ENCODE data around the gene UGT2B17. TPM values are rescaled to one million over a fixed set of nuclear protein-coding genes. Genes with fewer than 3 reads are reported as not detected.
"Not testable (repeated sequence)": the region's sequence is repeated elsewhere in the genome, so short reads cannot be mapped to it uniquely, and the experiment has no call there.

UGT2B17 gene
- total RNA-seq, 2 donors from 2014 or later, result not detected

GRCh38 chr4:68536375-68536774, 39.7 kb downstream of the UGT2B17 start:
- no peak overlapping the region for H3K27ac ChIP-seq
- no peak overlapping the region for H3K4me3 ChIP-seq
- no peaks in the 10 kb centered on the region for H3K4me1 ChIP-seq
- no peaks in the 10 kb centered on the region for H3K9me3 ChIP-seq
- DNase-seq (ENCODE audit: low spot score), result no peak
- no peaks in the 10 kb centered on the region for H3K27me3 ChIP-seq
- H3K36me3 ChIP-seq, result no peaks in the 10 kb centered on the region
- no peak for TF ChIP-seq CTCF (IDR thresholded peaks at IDR 0.05)

GRCh38 chr4:68535974-68536373, 40.1 kb downstream of the UGT2B17 start:
- Histone ChIP-seq H3K36me3 (no peaks in the 10 kb centered on the region), H3K27me3 (no peaks in the 10 kb centered on the region), H3K9me3 (no peaks in the 10 kb centered on the region), H3K27ac (no peak overlapping the region), H3K4me3 (no peak overlapping the region), H3K4me1 (no peaks in the 10 kb centered on the region)
- TF ChIP-seq CTCF (IDR thresholded peaks at IDR 0.05), result no peak
- no peak for DNase-seq (ENCODE audit: low spot score)

- H3K4me1 ChIP-seq; DNase-seq (ENCODE audit: low spot score); H3K9me3 ChIP-seq; H3K36me3 ChIP-seq; H3K4me3 ChIP-seq; H3K27me3 ChIP-seq; H3K27ac ChIP-seq: not testable (repeated sequence)
These were observed 53.9 kb downstream of the UGT2B17 start for GRCh38 chr4:68522232-68522631.

- Histone ChIP-seq H3K9me3 (no peaks in the 10 kb centered on the region), H3K27me3 (no peaks in the 10 kb centered on the region), H3K27ac (no peak overlapping the region), H3K36me3 (no peaks in the 10 kb centered on the region), H3K4me1 (no peaks in the 10 kb centered on the region), H3K4me3 (no peak overlapping the region)
- no peak for DNase-seq (ENCODE audit: low spot score)
- TF ChIP-seq CTCF (IDR thresholded peaks at IDR 0.05), result no peak
These were observed 55.1 kb downstream of the UGT2B17 start for GRCh38 chr4:68520985-68521384.

- TF ChIP-seq CTCF (IDR thresholded peaks at IDR 0.05), result no peak
- Histone ChIP-seq H3K4me3 (no peak overlapping the region), H3K4me1 (no peaks in the 10 kb centered on the region), H3K27me3 (no peaks in the 10 kb centered on the region), H3K27ac (no peak overlapping the region), H3K9me3 (no peaks in the 10 kb centered on the region), H3K36me3 (no peaks in the 10 kb centered on the region)
- DNase-seq (ENCODE audit: low spot score), result no peak
These were observed 57.2 kb downstream of the UGT2B17 start for GRCh38 chr4:68518889-68519288.

GRCh38 chr4:68505452-68505851, 70.7 kb downstream of the UGT2B17 start:
- not testable (repeated sequence) for H3K27me3 ChIP-seq; H3K4me1 ChIP-seq; H3K36me3 ChIP-seq; H3K4me3 ChIP-seq; H3K9me3 ChIP-seq; H3K27ac ChIP-seq; DNase-seq (ENCODE audit: low spot score)

- H3K36me3 ChIP-seq; H3K9me3 ChIP-seq; H3K4me1 ChIP-seq; H3K4me3 ChIP-seq; H3K27ac ChIP-seq; H3K27me3 ChIP-seq; DNase-seq (ENCODE audit: low spot score): not testable (repeated sequence)
These were observed 71.3 kb downstream of the UGT2B17 start for GRCh38 chr4:68504836-68505235.

- H3K36me3 ChIP-seq; H3K27ac ChIP-seq; H3K4me3 ChIP-seq; H3K27me3 ChIP-seq; H3K9me3 ChIP-seq; DNase-seq (ENCODE audit: low spot score); H3K4me1 ChIP-seq: not testable (repeated sequence)
These were observed 72.7 kb downstream of the UGT2B17 start for GRCh38 chr4:68503462-68503861.
